Glomerular endothelial cell (primary cell): ENCODE data around the gene MTHFD1. TPM values are rescaled to one million over a fixed set of nuclear protein-coding genes. Genes with fewer than 3 reads are reported as not detected.

Experiments used
- DNase-seq: peaks from one replicate; pipeline ENCODE4 v3.0.0-alpha.2; 2011; ENCODE audit warnings: low read depth, low spot score; ENCODE audit errors: extremely low read depth
- total RNA-seq: library from RNA; depleted of rRNA; stranded (reverse); fragments of >200 nt; gene quantifications from 2 replicates; pipeline ENCODE4 v1.2.3, GENCODE V29; 2015

MTHFD1 gene
- total RNA-seq, 1 donor from 2014 or later, result 43.3 TPM

- no peak for DNase-seq
These were observed 100.5 kb downstream of the MTHFD1 start for GRCh38 chr14:64488590-64489099.

- no peak for DNase-seq
These were observed 103.5 kb downstream of the MTHFD1 start for GRCh38 chr14:64491637-64492036.

DNA sequence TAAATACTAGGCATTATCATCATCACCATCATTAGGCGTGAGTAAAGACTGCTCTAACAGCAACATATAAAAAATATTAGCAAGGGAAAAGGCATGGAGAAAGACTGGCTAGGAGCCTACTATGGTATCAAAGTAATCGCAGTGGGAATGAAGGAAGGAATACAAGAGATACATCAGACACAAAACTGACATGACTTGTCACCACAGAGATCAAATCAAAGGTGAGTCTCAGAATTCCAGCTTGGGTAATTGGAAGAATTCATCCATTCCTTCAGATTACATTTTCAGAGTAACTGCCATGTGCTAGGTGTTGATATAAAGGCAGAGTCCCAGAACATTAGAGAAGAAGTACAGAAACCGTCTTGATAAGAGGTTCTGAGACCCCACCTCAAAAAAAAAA lies 105.3 kb downstream of the MTHFD1 start:
- DNase-seq, result no peak

DNA sequence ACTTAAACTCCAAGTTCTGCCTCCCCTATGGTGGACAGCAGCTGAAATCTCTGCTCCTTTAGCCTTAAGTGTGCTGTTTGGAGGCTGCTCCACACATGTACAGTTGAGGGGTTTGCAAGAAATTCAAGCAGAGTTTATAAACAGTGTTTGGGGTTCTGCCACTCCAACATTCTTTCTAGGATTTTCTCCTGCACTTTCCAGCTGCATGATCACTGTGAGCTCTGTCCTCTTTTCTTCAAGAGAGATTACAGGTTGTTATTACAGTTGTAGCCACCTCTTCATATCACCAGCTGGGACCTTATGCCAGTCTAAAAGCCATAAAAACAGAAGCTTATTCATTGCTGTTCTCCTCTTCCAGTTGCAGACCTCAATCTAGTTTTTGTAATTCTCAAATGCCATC lies 107.1 kb downstream of the MTHFD1 start:
- DNase-seq, result no peak

DNA sequence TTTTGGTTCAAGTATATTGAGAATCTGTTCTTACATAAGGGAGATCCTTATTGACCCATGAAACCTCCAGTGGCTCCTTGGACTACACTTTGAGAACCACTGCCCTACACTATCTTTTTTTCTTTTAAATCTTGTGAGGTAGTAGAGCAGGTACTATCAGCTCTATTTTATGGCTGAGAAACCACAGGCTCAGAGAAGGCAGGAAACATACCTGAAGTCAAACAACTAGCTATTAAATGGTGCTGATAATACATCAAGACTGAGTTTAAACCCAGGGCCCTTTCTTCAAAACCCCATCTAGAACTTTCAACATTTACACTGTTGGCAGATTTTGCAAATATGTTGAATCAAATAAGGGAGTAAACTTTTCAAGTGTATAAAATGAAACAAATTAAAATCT lies 108.6 kb downstream of the MTHFD1 start:
- DNase-seq, result no peak

DNA sequence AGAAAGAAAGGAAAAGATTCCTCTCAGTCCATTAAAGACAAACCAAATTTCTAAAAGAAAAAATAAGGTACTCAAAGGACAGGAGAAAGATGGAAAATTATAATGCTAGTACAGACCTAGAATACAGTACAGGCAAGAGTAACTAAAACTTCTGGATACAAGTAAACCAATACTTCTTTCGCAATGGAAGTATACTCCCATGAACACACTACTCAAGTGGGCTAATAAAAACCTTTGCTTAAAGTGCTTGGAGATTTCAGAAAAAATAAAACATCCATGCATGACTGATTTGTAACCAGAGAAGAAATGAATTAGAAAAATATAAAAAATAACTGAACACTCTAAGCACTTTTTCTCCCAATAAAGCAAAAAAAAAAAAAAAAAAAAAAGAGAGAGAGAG lies 111.9 kb downstream of the MTHFD1 start:
- DNase-seq, result no peak

DNA sequence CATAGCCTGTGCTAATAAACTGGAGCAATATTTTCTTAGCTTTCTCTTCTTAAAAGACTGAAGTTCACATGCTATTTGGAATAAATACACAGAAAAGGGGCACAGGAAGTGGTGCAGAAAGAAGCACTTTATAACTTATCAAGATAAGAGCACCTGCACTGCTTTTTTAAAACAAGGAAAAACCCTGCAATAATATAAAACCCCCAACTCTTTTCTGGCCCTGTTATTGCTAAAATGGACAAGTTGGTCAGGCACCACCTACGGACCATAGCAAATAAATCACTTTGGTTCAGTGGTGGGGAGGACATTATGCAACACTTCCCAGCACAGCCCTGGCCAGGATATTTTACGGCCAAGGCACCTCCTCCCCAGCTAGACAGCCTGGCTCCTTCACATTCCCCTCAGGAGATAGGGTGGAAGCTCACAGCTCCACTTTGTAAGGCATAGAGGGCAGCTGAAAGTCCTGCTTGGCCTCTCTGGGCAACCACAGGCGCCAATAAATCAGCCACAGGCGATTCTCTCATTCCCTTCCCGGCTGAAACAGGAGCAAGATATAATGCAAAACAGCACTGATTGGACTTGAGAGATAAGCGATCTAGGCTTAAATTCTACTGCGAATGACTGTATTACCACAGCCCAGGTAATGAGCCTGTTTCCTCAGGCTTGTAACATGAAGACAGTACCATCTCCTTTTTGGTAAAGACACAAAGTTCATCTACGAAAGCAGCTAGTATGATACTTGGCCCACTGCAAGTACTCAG lies 113.4 kb downstream of the MTHFD1 start:
- no peak for DNase-seq

GRCh38 chr14:64502456-64502855 lies 114.3 kb downstream of the MTHFD1 start:
- DNase-seq, result no peak

DNA sequence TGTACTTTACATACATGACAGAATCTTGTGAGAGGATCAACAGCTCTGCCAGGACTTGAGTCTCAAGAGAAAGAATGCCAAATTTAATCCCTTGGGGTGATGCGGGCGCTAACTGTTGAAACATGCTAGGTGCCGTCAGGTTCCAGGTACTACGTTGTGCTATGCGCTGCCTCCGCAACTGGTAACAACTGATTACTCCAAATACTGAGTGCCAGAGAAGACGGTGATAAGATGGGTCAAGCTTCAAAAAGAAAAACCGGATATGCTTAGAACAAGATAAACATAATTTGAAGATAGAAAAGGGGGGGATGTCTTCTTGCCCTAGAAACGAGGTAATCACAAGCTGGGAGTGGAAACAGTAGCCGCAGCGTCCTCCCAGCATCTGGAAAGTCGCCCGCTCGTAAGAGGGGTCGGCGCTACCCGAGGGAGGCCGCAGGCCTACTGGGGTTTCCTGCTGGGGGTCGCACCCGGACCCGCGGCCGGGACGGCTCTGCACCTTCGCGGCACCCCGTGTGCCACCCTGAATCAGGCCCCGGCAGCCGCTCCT lies 114.8 kb downstream of the MTHFD1 start:
- no peak for DNase-seq

- no peak for DNase-seq
These were observed 115.5 kb downstream of the MTHFD1 start, which contains the start of gene ZBTB25 for GRCh38 chr14:64503434-64504309. TSS of gene ZBTB25 (minus strand) at chr14:64503838. CDS start at chr14:64490533, 13,305 bp downstream.

- DNase-seq, result no peak
These were observed 116.2 kb downstream of the MTHFD1 start, which contains the start of gene ZBTB1 for GRCh38 chr14:64504310-64504896. TSS of gene ZBTB1 (plus strand) at chr14:64504770. CDS start at chr14:64521505, 16,735 bp downstream.

DNA sequence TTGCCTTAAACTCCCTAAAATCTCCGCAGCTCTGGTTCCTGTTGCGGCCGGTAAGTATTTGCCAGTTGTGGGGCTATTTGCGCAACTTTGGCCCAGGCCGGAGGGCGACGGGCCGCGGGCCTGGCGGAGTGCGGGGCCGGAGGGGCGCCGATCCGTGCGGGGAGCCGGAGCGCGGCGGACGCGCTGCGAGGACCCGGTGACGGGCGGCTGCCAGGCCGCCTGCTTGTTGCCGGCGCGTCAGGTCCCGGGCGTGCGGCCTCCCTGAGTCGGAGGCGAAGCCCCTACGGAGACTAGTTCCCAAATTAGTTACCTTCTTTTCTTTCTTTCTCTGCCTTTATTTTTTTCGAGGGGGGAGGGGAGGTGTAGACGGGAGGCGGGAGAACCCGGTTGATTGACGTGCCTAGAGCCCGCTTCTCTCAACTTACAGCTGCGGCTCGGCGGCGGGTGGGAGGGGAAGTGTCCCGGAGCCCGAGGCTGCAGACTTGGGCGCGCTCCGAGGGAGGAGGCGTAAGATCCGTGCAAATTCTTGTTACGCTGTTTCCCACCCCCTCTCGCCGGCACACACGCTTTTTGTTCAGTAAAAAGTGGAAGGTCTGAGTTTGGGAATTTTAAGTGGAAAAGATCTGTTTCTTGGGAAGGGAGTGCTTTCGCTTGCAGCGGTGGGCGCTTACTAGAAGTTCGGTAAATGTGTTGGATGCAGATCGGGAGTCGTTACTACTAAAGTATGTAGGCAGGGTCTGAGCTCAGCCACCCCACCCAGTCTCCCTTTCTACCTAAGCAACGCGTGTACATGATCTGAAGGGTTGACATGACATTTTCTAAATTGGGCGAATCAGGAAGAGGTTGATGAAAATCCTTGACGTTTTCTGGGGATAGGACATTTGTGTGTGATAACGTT lies 117.0 kb downstream of the MTHFD1 start:
- no peak for DNase-seq

DNA sequence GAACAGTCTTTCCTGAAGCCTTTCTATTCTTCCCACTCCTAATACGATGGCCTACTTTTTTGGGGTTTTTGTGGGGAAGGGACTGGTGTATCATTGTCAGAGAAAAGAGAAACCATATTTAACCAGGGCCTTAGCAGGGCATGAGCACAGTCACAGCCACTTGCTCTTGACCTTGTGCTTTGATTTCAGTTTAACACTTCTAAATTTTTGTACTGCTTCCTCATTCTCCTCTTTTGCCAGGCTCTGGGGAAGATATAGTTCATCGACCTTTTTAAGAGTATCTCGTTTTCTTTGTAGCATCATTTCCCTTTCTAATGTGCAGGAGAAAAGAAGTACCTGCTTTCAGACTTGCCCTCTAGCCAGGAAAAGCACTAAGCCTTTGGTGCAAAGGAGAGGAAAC lies 118.6 kb downstream of the MTHFD1 start:
- no peak for DNase-seq

- no peak for DNase-seq
These were observed 119.4 kb downstream of the MTHFD1 start for GRCh38 chr14:64507376-64508156.

DNA sequence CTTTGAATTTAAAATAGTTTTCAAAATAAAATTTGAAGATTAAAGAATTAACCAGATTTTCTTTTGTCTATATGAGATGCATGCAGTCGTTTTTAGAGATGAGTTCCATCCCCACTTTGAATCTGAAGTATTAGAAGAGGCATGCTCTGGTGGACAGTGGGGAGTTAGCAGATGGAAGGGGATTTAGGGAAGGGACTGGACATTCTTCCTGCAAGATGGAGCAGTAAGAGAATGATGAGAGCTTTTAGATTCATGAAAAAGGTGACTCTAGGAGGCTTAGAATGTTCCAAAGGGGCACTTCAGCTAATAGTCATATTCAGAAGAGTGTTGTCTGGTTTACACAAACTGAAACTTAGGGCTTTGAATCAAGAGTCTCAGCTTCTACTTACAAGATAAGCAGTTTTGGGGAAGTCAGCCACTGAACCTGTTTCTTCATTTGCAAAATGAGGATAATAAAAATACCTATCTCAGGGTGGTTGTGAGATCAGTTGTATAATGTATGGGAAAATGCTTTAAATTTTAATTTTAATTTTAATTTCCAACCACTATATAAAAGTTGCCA lies 120.1 kb downstream of the MTHFD1 start:
- DNase-seq, result no peak

- no peak for DNase-seq
These were observed 120.9 kb downstream of the MTHFD1 start for GRCh38 chr14:64509036-64509435.
